WTC11 (cell line): ENCODE results near the gene NSD1.

Experiments
- IRF1 ChIP-seq: sonication (generic); formaldehyde crosslinking; IDR thresholded peaks from 2 replicates; pipeline ENCODE4 v1.8.0; 2023; ENCODE audit warnings: missing genetic modification reagents
- IRF2 ChIP-seq: sonication (generic); formaldehyde crosslinking; IDR thresholded peaks from 2 replicates; pipeline ENCODE4 v1.8.0; 2022; ENCODE audit warnings: low read depth, missing genetic modification reagents, borderline replicate concordance
- RELA ChIP-seq: sonication (generic); formaldehyde crosslinking; IDR thresholded peaks from 2 replicates; pipeline ENCODE4 v1.8.1; 2022; ENCODE audit warnings: missing genetic modification reagents, mild to moderate bottlenecking, borderline replicate concordance
- SMAD4 ChIP-seq: sonication (generic); formaldehyde crosslinking; IDR thresholded peaks from 2 replicates; pipeline ENCODE4 v1.8.0; 2022; ENCODE audit warnings: mild to moderate bottlenecking, missing genetic modification reagents
- TF ChIP-seq, protein P1 (sequence below): fragments of 200-600 bp; IDR thresholded peaks from 2 replicates; pipeline ENCODE4 v1.8.0; 2022; ENCODE audit warnings: antibody characterized with exemption
- TF ChIP-seq, protein P2 (sequence below): sonication (generic); formaldehyde crosslinking; IDR thresholded peaks from 2 replicates; pipeline ENCODE4 v1.8.1; 2023; ENCODE audit warnings: mild to moderate bottlenecking, missing genetic modification reagents, moderate library complexity

GRCh38 chr5:177117441-177118045 lies 16.0 kb upstream of the NSD1 start:
- TF ChIP-seq, protein P1, sequence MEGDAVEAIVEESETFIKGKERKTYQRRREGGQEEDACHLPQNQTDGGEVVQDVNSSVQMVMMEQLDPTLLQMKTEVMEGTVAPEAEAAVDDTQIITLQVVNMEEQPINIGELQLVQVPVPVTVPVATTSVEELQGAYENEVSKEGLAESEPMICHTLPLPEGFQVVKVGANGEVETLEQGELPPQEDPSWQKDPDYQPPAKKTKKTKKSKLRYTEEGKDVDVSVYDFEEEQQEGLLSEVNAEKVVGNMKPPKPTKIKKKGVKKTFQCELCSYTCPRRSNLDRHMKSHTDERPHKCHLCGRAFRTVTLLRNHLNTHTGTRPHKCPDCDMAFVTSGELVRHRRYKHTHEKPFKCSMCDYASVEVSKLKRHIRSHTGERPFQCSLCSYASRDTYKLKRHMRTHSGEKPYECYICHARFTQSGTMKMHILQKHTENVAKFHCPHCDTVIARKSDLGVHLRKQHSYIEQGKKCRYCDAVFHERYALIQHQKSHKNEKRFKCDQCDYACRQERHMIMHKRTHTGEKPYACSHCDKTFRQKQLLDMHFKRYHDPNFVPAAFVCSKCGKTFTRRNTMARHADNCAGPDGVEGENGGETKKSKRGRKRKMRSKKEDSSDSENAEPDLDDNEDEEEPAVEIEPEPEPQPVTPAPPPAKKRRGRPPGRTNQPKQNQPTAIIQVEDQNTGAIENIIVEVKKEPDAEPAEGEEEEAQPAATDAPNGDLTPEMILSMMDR, result no peak
- TF ChIP-seq SMAD4 (CRISPR knock-in tag) (no peak), IRF1 (no peak), RELA (CRISPR knock-in tag) (no peak), IRF2 (no peak)
- TF ChIP-seq, protein P2, sequence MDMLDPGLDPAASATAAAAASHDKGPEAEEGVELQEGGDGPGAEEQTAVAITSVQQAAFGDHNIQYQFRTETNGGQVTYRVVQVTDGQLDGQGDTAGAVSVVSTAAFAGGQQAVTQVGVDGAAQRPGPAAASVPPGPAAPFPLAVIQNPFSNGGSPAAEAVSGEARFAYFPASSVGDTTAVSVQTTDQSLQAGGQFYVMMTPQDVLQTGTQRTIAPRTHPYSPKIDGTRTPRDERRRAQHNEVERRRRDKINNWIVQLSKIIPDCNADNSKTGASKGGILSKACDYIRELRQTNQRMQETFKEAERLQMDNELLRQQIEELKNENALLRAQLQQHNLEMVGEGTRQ, result no peak
